ENCODE results near the gene CLSTN2.

Gene CLSTN2

DNA sequence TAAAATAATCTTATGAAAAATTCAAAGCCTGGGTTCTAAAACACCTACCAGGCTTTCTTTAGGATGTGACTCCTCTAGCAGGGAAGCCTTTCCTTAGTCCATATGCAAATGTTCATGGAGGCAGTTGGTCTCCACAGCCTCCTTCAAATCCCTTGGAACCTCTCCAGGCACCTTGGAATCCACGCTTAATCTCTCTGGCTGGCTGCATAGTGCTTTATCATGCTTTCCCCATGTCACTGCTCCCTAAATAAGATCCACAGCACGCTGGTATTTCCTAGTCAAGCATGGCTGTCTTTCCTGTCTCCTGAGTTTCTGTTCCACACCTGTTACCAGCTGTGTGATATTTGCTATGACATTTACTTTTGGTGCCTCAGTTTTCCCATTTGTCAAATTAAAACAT lies 71.3 kb downstream of the CLSTN2 start:
- DNase-seq (ENCODE audit: low read depth, low spot score), result no peak

DNA sequence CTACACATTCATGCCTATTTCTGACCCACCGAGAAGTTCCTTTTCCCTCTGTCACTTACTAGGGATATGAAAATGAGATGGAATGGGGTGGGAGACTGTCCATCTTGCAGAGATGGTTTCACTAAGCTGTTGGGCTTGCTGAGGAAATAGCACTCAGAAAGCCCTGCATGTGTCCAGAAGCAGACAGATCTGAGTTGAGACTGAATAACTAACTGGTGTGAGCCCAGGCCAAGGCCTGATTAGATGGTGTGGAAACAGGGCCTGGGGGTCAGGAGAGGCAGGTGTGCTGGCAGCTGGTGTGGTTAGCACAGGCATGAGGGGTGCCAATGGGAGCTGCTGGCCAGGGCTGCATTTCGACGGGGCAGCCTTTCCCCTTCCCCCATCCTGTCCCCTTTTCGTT lies 72.1 kb downstream of the CLSTN2 start:
- no peak for DNase-seq (ENCODE audit: low read depth, low spot score)

DNA sequence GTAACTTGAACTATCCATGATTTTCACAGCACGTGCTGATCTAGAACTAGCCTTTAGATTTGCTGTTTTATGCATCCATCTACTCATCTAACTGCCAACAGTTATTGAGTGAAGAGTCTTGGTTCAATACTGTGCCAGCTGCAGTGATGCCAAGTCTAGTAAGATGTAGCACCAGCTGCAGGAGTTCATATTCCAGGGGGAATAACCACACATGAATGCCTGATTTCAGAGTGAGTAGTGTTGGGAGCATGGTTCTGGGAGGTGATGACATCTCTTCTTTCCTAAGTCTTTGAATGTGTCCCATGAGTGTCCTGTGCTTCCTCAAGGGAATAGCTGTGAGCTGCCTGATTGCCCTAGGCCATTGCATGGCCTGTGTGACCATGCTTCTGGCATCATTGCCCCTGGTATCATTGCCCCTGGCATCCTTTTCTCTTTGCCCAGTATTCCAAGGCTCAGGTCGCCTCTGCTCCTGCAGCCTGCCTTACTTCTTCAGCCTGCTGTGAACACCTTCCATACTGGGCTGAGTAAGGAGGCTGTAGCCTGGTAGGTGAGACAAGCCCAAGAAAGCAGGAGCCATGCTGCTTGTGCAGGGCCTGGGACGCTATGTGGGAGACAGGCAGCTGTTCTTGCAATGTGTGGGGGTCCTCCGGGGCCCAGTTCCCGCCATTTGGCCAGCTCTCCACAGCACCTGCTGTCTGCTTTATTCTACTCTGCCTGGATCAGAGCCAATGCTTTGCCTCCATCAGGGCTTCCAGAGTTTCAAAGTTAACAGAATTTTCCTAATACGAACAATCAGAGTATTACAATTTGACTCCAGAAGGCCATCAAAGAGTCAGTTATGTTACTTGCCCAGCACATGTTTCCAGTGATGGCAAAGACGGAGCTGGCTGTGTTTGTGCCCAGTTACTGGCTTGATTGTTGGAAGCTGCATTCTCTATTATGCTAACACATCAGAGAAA lies 73.2 kb downstream of the CLSTN2 start:
- no peak for DNase-seq (ENCODE audit: low read depth, low spot score)

DNA sequence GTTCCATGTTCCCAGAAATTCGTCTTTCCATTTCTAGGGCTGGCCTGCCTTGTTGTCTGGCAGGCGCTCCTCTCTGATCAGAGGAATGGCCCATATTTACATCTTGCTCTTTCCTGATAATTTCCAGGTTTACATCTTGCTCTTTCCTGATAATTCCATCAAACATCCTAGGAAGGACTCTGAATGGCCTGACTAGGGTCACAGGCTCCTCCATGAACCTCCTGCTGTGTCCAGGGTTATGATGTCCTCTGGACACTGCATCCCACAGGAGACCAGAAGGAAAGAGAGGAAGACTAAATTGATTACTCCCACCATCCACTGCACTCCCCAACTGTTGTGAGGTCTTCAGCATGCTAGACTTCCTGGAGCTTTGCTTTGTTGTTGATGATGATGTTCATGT lies 75.4 kb downstream of the CLSTN2 start:
- no peak for DNase-seq (ENCODE audit: low read depth, low spot score)

DNA sequence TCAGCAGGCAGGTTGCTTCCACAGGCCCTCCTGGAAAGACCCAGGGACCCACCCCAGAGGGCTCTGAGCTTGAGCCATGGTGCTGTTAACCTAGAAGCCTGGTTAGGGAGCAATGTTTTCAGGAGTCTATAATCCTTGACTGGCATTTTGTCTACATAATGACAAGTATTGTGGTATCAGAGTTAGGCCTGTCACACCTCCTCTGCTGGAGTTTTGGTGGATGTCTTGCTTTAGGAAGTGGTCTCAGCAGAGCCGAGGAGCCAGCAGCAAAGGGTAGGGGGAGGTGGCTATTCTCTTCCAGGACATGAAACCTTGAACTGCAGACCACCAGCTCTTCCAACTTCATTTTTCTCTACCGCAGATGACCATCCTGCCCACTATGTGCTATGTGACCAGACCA lies 76.1 kb downstream of the CLSTN2 start:
- DNase-seq (ENCODE audit: low read depth, low spot score), result no peak

DNA sequence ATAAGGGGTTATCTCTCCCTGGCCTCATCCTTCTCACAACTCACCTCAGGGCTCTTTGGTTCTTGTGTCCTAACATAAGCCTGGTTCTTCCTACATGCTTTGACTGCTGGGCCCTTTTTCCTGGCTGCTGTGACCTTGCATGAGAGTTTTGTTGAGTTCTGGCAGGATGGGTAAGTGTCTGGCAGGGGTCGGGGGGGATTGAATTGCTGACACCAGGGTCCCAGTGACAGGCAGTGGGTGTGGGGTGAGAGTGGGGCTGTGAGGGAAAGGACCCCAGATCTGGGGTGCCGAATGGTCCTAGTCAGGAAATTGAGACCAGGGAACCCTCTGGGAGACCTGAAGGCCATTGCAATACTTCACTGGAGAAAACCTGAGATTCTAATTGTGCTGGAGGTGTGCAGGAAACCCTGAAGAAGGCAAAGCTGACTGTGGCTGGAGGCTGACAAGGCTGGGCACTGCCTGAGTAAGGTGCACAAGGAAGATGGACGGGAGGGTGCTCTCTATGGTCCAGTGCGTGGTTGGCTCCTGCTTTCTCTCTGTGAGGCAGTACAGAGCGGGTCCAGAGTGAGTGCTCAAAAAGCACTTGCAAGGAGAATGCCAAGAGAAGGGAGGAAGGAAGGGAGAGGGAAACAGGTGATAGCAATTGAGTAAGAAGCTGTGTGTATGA lies 76.8 kb downstream of the CLSTN2 start:
- no peak for DNase-seq (ENCODE audit: low read depth, low spot score)

DNA sequence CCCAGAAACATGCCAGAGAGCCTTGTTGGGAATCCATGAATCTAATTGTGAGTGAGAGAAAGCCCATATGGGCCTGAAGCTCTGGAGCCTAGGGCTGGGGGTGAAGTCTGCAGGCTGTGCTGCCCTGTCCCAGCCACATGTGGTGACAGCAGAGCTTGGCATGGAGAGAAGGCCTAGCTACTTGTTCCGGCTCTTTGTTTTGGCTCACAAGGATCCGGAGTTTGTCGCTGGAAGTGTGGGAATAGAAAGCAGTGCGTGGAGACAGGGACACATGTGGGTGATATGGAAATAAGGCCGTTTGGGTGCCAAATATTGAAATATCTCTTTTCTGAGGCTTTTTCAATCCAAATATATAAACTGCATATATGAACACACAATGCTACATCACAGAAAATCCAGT lies 78.2 kb downstream of the CLSTN2 start:
- DNase-seq (ENCODE audit: low read depth, low spot score), result no peak

DNA sequence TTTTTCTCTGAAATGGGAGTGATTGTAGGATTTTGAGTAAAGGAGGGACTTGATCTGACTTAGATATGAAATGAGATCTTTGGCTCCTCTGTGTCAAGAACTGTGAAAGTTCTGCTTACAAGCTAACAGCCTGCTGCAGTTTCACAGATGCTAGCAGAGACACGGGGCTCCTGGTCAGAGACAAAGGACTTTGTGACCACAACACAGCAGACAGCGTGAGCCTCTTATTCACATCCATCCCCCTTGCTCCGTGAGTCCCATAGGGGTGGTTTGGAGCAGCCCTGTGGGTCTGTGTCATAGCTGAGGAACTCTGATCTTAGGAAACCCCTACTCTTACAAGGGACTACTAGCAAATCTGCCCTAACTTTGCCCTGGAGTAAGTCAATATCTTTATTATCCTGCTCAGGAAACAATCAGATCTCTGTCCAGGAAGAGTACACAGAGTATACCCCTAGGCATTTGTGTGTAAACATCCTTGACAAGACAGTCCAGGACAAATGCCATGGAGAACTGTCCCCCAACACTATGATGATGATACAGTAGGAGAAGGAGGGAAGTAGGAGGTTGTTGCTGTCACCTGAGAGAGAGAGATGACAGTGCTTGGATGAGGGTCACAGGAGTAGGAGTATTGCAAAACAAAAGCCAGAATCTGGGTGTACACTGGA lies 80.0 kb downstream of the CLSTN2 start:
- no peak for DNase-seq (ENCODE audit: low read depth, low spot score)

DNA sequence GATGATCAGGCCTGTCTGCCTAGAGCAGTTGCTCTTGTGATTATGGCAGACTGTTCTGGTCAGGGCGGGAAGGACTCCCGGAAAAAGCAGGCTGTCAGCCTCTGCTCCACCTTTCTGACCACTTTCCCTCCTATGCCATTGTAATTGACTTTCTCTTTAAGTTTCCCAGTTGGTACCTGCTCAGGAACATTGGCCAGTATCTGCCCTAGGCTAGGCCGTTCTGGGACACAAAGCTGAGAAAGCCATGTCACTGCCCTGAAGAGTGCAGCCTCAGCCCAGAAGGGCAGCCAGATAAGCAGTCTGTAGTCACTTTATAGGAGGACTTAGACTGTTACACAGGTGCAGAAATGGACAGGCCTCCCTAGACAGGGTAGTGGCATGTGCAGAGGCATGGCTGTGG lies 80.8 kb downstream of the CLSTN2 start:
- no peak for DNase-seq (ENCODE audit: low read depth, low spot score)

DNA sequence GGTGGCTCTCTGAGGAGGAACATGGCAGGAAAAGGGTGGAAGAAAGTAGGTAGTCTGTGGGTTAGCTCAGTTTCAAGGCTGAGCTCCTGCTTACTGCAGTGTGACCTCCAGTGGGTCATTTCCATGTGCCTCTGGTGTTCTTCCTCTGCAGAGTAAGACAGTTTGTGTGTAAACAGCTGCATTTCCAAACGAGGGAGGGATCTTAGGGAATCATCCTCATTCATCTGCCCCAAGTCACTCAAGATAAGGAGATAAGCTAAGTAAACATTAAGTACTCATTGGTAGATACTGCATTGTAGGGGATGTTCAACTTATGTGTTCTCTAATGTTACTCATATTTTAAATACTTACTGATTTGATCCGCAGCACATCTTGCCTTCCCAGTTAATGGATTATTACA lies 83.6 kb downstream of the CLSTN2 start:
- DNase-seq (ENCODE audit: low read depth, low spot score), result no peak

DNA sequence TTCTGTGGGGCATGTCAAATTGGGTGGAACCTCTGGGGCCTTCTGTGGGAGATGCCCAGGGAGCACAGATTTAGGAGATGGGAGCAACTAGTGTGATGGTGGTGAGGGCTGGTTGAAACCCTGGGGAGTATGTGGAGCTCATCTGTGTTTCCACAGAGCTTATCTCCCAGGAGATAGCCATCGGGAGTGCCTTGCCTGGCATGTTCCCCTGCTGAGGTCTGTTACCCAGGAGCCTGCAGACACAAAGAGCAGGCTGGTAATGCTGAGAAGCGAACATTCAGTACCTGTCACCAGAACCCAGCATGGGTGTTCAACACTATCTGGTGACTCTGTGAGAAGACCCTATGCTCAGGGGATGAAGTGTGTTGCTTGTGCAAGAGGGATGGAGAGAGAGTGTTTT lies 85.0 kb downstream of the CLSTN2 start:
- DNase-seq (ENCODE audit: low read depth, low spot score), result no peak

DNA sequence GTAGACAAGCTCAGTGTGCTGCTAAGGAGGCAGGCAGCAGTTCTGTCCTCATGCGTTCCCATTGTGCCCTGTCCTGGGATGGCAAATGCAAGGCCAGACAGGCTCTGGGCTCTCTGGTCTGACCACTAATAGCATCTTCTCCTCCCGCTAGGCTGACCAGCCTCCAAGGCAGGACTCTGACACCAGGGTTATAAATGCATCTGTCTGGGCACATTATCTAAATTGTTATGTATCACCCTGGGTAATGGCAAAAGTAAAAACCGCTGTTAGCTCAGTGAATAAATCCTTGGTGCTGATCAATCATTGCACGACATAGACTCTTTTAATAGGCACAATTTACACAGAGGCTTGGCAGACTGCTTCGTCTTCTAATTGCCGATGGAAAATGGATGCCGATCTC lies 85.6 kb downstream of the CLSTN2 start:
- DNase-seq (ENCODE audit: low read depth, low spot score), result no peak

DNA sequence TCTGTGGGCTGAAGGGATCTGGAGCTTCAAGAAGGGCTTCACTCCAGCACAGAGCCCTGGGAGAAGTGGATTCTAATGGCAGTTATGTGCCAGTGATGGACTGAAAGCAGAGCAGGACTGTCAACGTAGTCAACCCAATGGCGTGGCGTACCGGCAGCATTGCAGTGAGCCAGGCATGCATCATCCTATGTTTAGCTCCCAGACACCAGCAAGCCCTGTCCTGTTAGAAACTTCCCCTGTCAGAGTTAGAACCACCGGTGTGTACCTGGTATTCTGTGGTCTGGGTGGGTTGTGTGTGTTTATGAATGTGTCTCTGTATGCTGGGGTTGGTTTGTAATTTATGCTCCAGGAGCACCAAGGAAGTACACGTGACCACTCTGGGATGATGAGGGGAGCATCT lies 86.3 kb downstream of the CLSTN2 start:
- no peak for DNase-seq (ENCODE audit: low read depth, low spot score)

DNA sequence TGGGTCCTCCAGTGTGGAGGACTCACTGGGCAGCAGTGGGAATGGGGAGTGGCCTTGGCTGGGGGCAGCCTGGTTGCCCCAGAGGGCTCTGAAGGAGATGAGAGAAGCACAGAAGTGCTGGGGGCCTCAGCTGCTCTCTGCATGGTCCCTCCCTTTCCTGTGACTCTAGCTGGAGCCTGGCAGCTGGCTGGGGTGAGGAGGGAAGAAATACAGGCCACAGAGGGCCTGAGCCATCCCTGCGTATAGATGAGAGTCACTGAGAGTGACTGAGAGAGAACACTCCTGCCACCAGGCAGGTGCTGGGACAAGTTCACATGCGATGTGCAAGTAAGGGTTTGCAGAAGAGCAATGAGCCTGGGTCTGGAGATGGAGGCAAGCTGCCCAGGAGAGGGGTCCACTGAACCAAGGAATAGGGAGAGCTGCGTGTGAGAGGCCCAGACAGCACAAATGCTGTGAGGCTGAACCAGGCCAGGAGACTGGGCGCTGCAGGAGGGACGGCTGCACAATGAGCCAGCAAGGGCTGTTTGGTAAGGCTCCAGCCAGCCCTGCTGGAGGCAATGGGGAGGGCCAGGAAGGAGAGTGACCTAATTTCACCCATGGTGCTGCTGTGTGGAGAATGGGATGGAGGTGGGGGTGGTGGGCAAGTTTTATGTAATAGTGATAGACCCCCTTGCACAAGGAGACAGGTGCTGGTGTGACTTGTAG lies 87.2 kb downstream of the CLSTN2 start:
- DNase-seq (ENCODE audit: low read depth, low spot score), result no peak

DNA sequence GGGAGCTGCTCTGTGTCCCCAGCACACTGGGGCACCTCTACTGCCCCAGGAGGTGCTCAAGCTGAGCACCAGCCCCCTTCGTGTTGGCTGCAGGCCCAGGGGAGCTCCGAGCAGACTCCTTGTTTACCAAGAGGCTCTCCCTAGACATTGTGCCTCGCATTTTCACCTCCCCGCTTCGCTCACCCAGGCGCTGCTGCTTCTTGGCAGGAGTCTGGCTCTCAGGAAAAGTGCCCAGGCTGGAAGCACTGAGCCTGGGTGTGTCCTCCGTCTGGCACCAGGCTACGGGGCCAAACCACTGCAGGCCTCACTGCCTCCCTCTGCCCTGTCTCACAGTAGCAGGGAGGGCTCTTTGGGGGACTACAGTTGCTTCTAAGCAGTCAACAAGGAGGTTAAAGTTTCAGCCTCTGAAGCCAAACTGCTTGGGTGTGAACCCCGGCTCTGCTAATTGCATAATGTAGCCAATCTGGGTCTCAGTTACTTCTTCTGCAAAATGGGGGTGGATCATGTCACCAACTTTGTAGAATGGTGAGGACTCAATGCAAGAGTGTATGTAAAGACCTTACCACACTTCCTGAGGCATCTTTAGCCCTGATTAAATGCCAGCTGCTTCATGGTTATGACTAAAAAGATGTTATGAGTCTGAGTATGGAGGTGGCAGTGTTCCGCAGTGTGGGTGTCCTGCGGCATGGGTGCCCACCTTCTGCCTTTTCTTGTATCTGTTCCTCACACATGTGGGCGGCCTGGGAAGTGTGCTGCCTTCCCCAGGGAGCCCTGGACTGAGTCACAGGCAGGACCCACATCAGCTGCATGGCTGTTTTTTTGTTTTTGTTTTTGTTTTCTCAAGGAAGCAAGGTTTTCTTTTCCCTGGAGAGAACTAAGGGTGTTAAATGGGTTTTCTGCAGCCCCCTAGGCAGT lies 88.9 kb downstream of the CLSTN2 start:
- DNase-seq (ENCODE audit: low read depth, low spot score), result no peak

DNA sequence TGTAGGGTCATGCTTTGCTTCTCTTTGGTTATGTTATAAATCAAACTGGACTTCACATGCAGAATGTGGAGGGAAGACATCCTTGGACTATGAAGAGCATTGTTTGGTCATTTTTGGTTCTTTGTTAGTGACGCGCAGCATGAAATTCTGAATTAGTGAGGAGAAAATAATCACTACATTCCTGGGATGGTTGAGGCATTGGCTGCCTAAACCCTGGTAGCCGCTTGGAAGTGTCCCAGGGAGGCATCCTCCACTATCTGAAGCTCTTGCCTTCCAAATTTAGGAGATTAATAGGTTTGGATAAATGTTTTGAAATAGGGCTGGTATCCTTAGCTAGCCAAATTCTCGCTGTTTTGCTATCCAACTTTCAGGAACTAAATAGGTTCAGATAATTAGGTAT lies 96.2 kb downstream of the CLSTN2 start:
- DNase-seq (ENCODE audit: low read depth, low spot score), result no peak

DNA sequence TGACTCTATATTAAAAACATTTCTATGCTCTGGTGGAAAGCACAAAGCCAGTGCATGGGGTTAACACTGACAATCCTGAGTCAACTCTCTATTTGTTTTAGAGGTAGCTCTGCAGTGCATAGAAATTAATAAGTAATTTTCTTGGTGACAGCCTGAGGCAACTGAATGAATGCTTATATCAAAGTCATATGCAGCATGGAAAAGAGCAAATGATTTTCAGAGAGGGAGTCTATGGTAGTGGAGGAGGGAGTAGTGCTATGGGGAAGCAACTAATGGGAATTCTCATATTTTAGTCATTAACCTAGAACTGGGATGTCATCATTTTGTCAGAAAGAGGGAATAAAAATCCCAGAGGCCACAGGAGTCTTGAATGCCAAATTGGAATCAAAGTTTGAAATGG lies 99.1 kb downstream of the CLSTN2 start:
- no peak for DNase-seq (ENCODE audit: low read depth, low spot score)

DNA sequence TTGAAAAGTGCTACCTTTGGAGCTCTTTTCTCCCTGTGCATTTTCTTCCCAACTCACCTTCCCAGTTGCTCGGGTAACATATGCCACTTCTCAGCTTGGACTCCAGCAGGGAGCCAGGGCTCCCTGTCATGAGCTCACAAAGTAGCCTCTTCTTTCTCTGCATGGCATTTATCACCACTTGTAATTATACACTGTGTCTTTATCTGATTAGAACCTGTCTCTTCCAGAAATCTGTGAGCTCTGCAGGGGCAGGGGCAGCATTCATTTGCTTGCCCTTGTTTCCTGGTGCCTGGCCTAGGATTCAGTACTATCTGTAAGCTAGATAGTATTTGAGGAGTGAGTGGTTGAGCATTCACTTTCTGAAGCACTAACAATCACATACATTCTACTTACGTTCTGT lies 100.9 kb downstream of the CLSTN2 start:
- no peak for DNase-seq (ENCODE audit: low read depth, low spot score)

DNA sequence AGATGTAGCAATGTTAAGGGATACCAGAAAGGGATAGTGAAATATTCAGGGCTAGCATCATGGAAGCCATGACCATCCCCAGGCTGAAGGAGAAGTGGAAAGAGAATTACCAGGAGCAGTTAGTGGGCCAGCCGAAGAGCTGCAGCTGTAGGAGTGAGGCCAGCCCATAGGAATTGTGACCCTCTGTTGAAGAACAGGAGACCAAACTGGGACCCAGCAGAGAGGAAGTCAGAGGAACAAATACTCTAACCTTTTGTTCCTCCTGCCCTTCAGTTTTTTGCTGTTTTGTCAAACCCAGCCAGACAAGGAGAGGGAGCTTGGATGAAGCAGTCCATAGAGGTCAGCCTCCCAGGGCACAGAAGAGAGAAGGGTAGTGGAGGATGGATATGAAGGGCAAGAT lies 115.4 kb downstream of the CLSTN2 start:
- no peak for DNase-seq (ENCODE audit: low read depth, low spot score)

DNA sequence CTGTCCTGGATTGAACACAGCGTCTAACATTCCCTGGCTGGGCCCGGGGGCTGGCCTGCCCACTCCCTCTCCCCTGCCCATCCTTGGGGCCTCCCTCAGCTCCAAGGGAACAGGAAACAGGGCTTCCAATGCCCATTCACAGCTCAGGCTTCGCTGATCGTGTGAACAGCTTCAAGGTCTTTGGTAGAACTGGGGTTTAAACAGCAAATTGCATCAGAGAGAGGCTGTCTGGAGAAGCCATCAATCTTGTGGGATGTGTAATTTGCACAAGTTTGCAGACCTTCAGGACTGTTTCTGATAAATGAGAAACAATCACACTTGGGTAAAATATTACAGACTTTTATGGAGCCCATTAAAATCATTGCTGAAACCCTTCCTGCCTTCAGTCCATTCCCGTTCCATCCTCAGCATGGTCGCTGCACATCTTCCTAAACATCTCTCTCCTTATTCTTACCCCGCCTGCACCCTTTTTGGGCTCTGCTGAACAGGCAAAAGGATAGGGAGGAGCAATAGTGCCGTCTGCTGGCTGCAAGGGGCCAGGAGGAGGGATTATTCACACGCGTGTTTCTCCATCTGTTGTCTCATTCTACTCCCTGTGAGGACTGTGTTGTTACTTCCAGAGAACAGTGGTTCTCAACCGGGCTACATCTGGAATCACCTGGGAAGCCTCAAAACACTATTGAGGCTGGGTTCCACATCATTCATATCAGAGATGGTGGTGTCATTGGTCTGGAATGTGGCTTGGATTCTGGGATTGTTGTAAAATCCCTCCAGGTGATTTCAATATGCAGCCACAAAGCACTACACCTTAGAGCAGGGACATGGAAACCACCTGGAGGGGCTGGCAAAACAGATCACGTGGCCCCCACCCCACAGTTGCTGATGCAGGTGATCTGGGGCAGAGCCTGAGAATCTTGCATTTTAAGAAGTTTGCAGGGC lies 116.3 kb downstream of the CLSTN2 start:
- DNase-seq (ENCODE audit: low read depth, low spot score), result no peak

All from brain pericyte (primary cell).